Ramos (cell line): ENCODE measurements around the gene PPP2R3C.
"Not testable (repeated sequence)": the region's sequence is repeated elsewhere in the genome, so short reads cannot be mapped to it uniquely, and the experiment has no call there.

ENCODE experiments used
- in situ Hi-C: fragments of 300-500 bp; cut with MboI; formaldehyde crosslinking; loops from one replicate; pipeline ENCODE4 v1.14.3; 2022; ENCODE audit warnings: low sequenced_read_pairs; ENCODE audit not compliant: unreplicated experiment

Gene PPP2R3C

GRCh38 chr14:35121887-35122695 is at the start of gene PPP2R3C, which contains the start of gene PRORP:
TSS of gene PPP2R3C (minus strand) at chr14:35121990. CDS start at chr14:35121959, 31 bp downstream.
TSS of gene PRORP (plus strand) at chr14:35122552. CDS start at chr14:35123246, 694 bp downstream.
- in situ Hi-C loops, result no loop called here

- in situ Hi-C loops, result no loop called here
These were observed 45.7 kb upstream of the PPP2R3C start for GRCh38 chr14:35167496-35167895.

GRCh38 chr14:35164849-35165248 is 43.1 kb upstream of the PPP2R3C start:
- in situ Hi-C loops, result no loop called here

- in situ Hi-C loops, result no loop called here
These were observed 41.6 kb upstream of the PPP2R3C start for GRCh38 chr14:35163384-35163783.

- in situ Hi-C loops, result no loop called here
These were observed 39.4 kb upstream of the PPP2R3C start for GRCh38 chr14:35161231-35161630.

- in situ Hi-C loops, result no loop called here
These were observed 38.1 kb upstream of the PPP2R3C start for GRCh38 chr14:35159742-35160409.

- in situ Hi-C loops, result no loop called here
These were observed 37.3 kb upstream of the PPP2R3C start for GRCh38 chr14:35158951-35159653.

GRCh38 chr14:35158491-35158890 is 36.7 kb upstream of the PPP2R3C start:
- in situ Hi-C loops, result no loop called here

GRCh38 chr14:35155962-35156361 is 34.2 kb upstream of the PPP2R3C start:
- in situ Hi-C loops, result no loop called here

- in situ Hi-C loops, result no loop called here
These were observed 32.2 kb upstream of the PPP2R3C start for GRCh38 chr14:35154016-35154415.

GRCh38 chr14:35152531-35152930 is 30.7 kb upstream of the PPP2R3C start:
- in situ Hi-C loops, result not testable (repeated sequence)

GRCh38 chr14:35149239-35149638 is 27.4 kb upstream of the PPP2R3C start:
- in situ Hi-C loops, result no loop called here

GRCh38 chr14:35147711-35148110 is 25.9 kb upstream of the PPP2R3C start:
- in situ Hi-C loops, result no loop called here

- in situ Hi-C loops, result no loop called here
These were observed 25.4 kb upstream of the PPP2R3C start for GRCh38 chr14:35147186-35147585.

- in situ Hi-C loops, result no loop called here
These were observed 24.9 kb upstream of the PPP2R3C start for GRCh38 chr14:35146711-35147149.

GRCh38 chr14:35144029-35144428 is 22.2 kb upstream of the PPP2R3C start:
- in situ Hi-C loops, result no loop called here

- in situ Hi-C loops, result no loop called here
These were observed 19.2 kb upstream of the PPP2R3C start for GRCh38 chr14:35140718-35141581.

- in situ Hi-C loops, result no loop called here
These were observed 16.8 kb upstream of the PPP2R3C start for GRCh38 chr14:35138585-35138984.

- in situ Hi-C loops, result loop anchor here (5.0 kb wide), 1 partner anchor 278 kb away; no protein-coding TSS in a partner anchor
These were observed 12.7 kb upstream of the PPP2R3C start for GRCh38 chr14:35134329-35135123.
